ENCODE measurements around the gene SUDS3.

DNA sequence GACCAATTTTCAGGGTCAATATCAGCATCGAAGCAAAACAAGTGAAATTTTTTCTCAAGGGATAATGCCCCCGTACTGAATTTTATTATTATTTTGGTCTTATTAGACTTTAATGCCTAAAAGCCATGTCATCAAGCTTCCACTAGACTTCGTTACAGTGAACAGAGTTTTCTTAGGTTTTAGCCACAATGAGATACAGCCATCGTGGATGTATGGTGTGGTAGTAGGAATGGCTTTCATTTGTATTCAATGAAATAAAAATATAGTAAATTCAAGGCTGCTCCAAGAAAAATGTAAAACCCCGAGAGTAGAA, 15.3 kb upstream of the SUDS3 start:
- no peak for TF ChIP-seq POLR2AphosphoS5 (IDR thresholded peaks at IDR 0.05)
- TF ChIP-seq, protein P1, sequence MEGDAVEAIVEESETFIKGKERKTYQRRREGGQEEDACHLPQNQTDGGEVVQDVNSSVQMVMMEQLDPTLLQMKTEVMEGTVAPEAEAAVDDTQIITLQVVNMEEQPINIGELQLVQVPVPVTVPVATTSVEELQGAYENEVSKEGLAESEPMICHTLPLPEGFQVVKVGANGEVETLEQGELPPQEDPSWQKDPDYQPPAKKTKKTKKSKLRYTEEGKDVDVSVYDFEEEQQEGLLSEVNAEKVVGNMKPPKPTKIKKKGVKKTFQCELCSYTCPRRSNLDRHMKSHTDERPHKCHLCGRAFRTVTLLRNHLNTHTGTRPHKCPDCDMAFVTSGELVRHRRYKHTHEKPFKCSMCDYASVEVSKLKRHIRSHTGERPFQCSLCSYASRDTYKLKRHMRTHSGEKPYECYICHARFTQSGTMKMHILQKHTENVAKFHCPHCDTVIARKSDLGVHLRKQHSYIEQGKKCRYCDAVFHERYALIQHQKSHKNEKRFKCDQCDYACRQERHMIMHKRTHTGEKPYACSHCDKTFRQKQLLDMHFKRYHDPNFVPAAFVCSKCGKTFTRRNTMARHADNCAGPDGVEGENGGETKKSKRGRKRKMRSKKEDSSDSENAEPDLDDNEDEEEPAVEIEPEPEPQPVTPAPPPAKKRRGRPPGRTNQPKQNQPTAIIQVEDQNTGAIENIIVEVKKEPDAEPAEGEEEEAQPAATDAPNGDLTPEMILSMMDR (IDR thresholded peaks at IDR 0.05), result no peak
- TF ChIP-seq POLR2A (IDR thresholded peaks at IDR 0.05), result no peak

All from breast epithelium (tissue), 3 donors.